Spleen (tissue), 7 donors: ENCODE results near the gene OSM.

ENCODE experiments used
- CTCF ChIP-seq, 11 experiments: fragments of 200-600 bp in 7 of 11; fragments of 450-650 bp in 4 of 11; sonication (generic) in 4 of 11; IDR thresholded peaks in 8 of 11; conservative IDR thresholded peaks in 3 of 11; 1 replicate in 7 of 11; 2 replicates in 4 of 11; pipeline versions ENCODE4 v1.4.0 to v1.8.0; 2016 to 2021; ENCODE audit warnings: antibody characterized with exemption in 11 of 11, inconsistent platforms in 4 of 11, mild to moderate bottlenecking in 1 of 11
- POLR2A ChIP-seq, 3 donors: fragments of 450-650 bp; IDR thresholded peaks; one replicate each; pipeline ENCODE4 v1.5.1; 2017; ENCODE audit warnings: antibody characterized with exemption in 3 of 3, mild to moderate bottlenecking in 1 of 3
- POLR2AphosphoS5 ChIP-seq, 3 donors: sonication (generic); formaldehyde crosslinking; IDR thresholded peaks; one replicate each; pipeline ENCODE4 v1.5.1; 2017; ENCODE audit warnings: antibody characterized with exemption in 3 of 3
- donor health status: DM: no; HTN: no; CAD: no; lungs with moderate emphysema.
- donor health status: DM: no; HTN: no; CAD: no.
- donor health status: DM: no; HTN: no; CAD: no.

GRCh38 chr22:30251711-30252110, 14.9 kb downstream of the OSM start:
- no peak for TF ChIP-seq CTCF (IDR thresholded peaks at IDR 0.05 in 8 of 11, conservative IDR thresholded peaks at IDR 0.05 in 3 of 11)
- TF ChIP-seq POLR2A (IDR thresholded peaks at IDR 0.05), result no peak
- no peak for TF ChIP-seq POLR2AphosphoS5 (IDR thresholded peaks at IDR 0.05)
